NCI-H1417 treated with DMSO at 0.1 percent for 48 hours (cell line): ENCODE results near the gene PCNX2.

ENCODE experiments used
- DNase-seq: peaks from one replicate; lab custom pipeline; 2025; lab: John Stamatoyannopoulos, UW

Gene PCNX2

GRCh38 chr1:233060461-233060994 is 235.0 kb downstream of the PCNX2 start:
- no peak for DNase-seq

- DNase-seq: no peak
Observed at GRCh38 chr1:233057836-233058235, 237.7 kb downstream of the PCNX2 start.

GRCh38 chr1:233055879-233056641 is 239.5 kb downstream of the PCNX2 start:
- no peak for DNase-seq

GRCh38 chr1:233045588-233045987 is 249.9 kb downstream of the PCNX2 start:
- no peak for DNase-seq

- DNase-seq: no peak
Observed at GRCh38 chr1:233042834-233043233, 252.7 kb downstream of the PCNX2 start.

GRCh38 chr1:233040494-233040893 is 255.0 kb downstream of the PCNX2 start:
- no peak for DNase-seq

- DNase-seq: no peak
Observed at GRCh38 chr1:233038581-233038980, 256.9 kb downstream of the PCNX2 start.

- DNase-seq: no peak
Observed at GRCh38 chr1:233037843-233038242, 257.7 kb downstream of the PCNX2 start.

- no peak for DNase-seq
Observed at GRCh38 chr1:233034836-233035235, 260.7 kb downstream of the PCNX2 start.

- no peak for DNase-seq
Observed at GRCh38 chr1:233033361-233033760, 262.2 kb downstream of the PCNX2 start.

- no peak for DNase-seq
Observed at GRCh38 chr1:233032916-233033315, 262.6 kb downstream of the PCNX2 start.

GRCh38 chr1:233031521-233031920 is 264.0 kb downstream of the PCNX2 start:
- DNase-seq: no peak

GRCh38 chr1:233027046-233027445 is 268.5 kb downstream of the PCNX2 start:
- no peak for DNase-seq

- no peak for DNase-seq
Observed at GRCh38 chr1:233025567-233025966, 270.0 kb downstream of the PCNX2 start.

- no peak for DNase-seq
Observed at GRCh38 chr1:233025157-233025556, 270.4 kb downstream of the PCNX2 start.

GRCh38 chr1:233024199-233024598 is 271.3 kb downstream of the PCNX2 start:
- DNase-seq: no peak

GRCh38 chr1:233022246-233022645 is 273.3 kb downstream of the PCNX2 start:
- no peak for DNase-seq

GRCh38 chr1:233020426-233020825 is 275.1 kb downstream of the PCNX2 start:
- no peak for DNase-seq

GRCh38 chr1:233019778-233020325 is 275.7 kb downstream of the PCNX2 start:
- DNase-seq: no peak

GRCh38 chr1:233019083-233019482 is 276.4 kb downstream of the PCNX2 start:
- DNase-seq: no peak

GRCh38 chr1:233016798-233017197 is 278.7 kb downstream of the PCNX2 start:
- no peak for DNase-seq

- DNase-seq: no peak
Observed at GRCh38 chr1:233015965-233016364, 279.6 kb downstream of the PCNX2 start.

GRCh38 chr1:233012021-233012420 is 283.5 kb downstream of the PCNX2 start:
- no peak for DNase-seq

GRCh38 chr1:233010146-233010545 is 285.4 kb downstream of the PCNX2 start:
- no peak for DNase-seq
